Measurements from ENCODE around the gene CLCN1.

DNA sequence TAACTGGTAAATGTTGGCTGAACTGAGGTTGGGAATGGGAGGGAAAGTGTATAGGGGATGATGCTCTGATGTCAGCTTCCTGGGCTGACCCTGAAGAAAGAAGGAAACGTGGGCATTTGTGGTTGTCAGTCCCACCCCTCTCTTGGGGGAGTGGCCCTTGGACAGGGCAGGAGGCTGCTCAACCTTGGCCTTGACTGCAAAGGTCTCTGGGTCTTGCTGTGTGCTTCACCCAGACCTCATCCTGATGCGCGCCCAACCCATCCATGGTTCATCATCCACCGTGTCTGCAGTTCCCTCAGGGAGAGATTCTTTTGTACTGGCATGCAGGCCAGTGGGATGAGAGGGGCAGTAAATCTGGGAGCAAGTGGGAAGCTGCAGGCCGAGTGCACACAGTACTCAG, 60.5 kb downstream of the CLCN1 start:
- TF ChIP-seq, protein P1, sequence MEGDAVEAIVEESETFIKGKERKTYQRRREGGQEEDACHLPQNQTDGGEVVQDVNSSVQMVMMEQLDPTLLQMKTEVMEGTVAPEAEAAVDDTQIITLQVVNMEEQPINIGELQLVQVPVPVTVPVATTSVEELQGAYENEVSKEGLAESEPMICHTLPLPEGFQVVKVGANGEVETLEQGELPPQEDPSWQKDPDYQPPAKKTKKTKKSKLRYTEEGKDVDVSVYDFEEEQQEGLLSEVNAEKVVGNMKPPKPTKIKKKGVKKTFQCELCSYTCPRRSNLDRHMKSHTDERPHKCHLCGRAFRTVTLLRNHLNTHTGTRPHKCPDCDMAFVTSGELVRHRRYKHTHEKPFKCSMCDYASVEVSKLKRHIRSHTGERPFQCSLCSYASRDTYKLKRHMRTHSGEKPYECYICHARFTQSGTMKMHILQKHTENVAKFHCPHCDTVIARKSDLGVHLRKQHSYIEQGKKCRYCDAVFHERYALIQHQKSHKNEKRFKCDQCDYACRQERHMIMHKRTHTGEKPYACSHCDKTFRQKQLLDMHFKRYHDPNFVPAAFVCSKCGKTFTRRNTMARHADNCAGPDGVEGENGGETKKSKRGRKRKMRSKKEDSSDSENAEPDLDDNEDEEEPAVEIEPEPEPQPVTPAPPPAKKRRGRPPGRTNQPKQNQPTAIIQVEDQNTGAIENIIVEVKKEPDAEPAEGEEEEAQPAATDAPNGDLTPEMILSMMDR (IDR thresholded peaks at IDR 0.05) = no peak
- TF ChIP-seq POLR2A (IDR thresholded peaks at IDR 0.05) = no peak
